GM23338 (cell line): ENCODE data around the gene TMEM39A. TPM values are rescaled to one million over a fixed set of nuclear protein-coding genes. Genes with fewer than 3 reads are reported as not detected.

Source experiments
- ATAC-seq: fragments of 200-7000 bp; cut with Tn5 transposase; 3 replicates; pipeline ENCODE4 v1.9.1; 2020
- DNase-seq: peaks from one replicate; pipeline ENCODE4 v3.0.0-alpha.2; 2015; ENCODE audit warnings: low spot score
- H2AFZ ChIP-seq: fragments of 200-600 bp; sonication (generic); 2 replicates; pipeline ENCODE4 v1.8.0; 2016; ENCODE audit warnings: antibody characterized with exemption, mild to moderate bottlenecking, moderate library complexity
- H3F3A ChIP-seq: fragments of 200-600 bp; sonication (generic); replicated peaks from 2 replicates; pipeline ENCODE4 v1.8.0; 2017; ENCODE audit warnings: antibody characterized with exemption, mixed run types, low read depth
- H3K27ac ChIP-seq: fragments of 200-600 bp; sonication (generic); 2 replicates; pipeline ENCODE4 v1.6.1; 2016; ENCODE audit warnings: low read depth
- H3K27me3 ChIP-seq: fragments of 200-600 bp; sonication (generic); 2 replicates; pipeline ENCODE4 v1.8.0; 2016; ENCODE audit warnings: mild to moderate bottlenecking, mixed run types, moderate library complexity; ENCODE audit not compliant: insufficient read depth
- H3K36me3 ChIP-seq: fragments of 200-600 bp; sonication (generic); 2 replicates; pipeline ENCODE4 v1.8.0; 2016; ENCODE audit warnings: mild to moderate bottlenecking; ENCODE audit not compliant: insufficient read depth
- H3K4me1 ChIP-seq: fragments of 200-600 bp; sonication (generic); 2 replicates; pipeline ENCODE4 v1.8.0; 2016; ENCODE audit warnings: mild to moderate bottlenecking, moderate library complexity; ENCODE audit not compliant: insufficient read depth
- H3K4me2 ChIP-seq: fragments of 200-600 bp; sonication (generic); 2 replicates; pipeline ENCODE4 v1.7.1; 2017; ENCODE audit warnings: mixed run types
- H3K4me3 ChIP-seq: fragments of 200-600 bp; sonication (generic); 2 replicates; pipeline ENCODE4 v1.6.1; 2016; ENCODE audit warnings: mixed run types
- H3K79me2 ChIP-seq: fragments of 200-600 bp; sonication (generic); replicated peaks from 2 replicates; pipeline ENCODE4 v1.8.0; 2017; ENCODE audit warnings: mild to moderate bottlenecking; ENCODE audit not compliant: insufficient read depth
- H3K9me2 ChIP-seq: fragments of 200-600 bp; sonication (generic); 2 replicates; pipeline ENCODE4 v1.8.0; 2017; ENCODE audit not compliant: insufficient read depth
- H4K20me1 ChIP-seq: fragments of 200-600 bp; sonication (generic); replicated peaks from 2 replicates; pipeline ENCODE4 v1.8.0; 2017; ENCODE audit warnings: mild to moderate bottlenecking; ENCODE audit not compliant: insufficient read depth
- H3K27ac Mint-ChIP-seq: 2 replicates; pipeline ENCODE4 v1.8.0; 2020; ENCODE audit warnings: inconsistent platforms, mild to moderate bottlenecking, moderate library complexity, mixed read lengths
- H3K27me3 Mint-ChIP-seq: 3 replicates; pipeline ENCODE4 v1.8.0; 2022; ENCODE audit warnings: low read depth, mild to moderate bottlenecking, moderate library complexity, mixed read lengths, inconsistent platforms; ENCODE audit not compliant: insufficient read depth, poor library complexity
- H3K36me3 Mint-ChIP-seq: 3 replicates; pipeline ENCODE4 v1.8.0; 2021; ENCODE audit warnings: low read depth, mild to moderate bottlenecking, inconsistent platforms, moderate library complexity, mixed read lengths
- H3K4me1 Mint-ChIP-seq: 3 replicates; pipeline ENCODE4 v1.8.0; 2020; ENCODE audit warnings: mild to moderate bottlenecking, inconsistent platforms, mixed read lengths
- H3K4me3 Mint-ChIP-seq: 3 replicates; pipeline ENCODE4 v1.8.0; 2021; ENCODE audit warnings: moderate library complexity, mild to moderate bottlenecking, inconsistent platforms, mixed read lengths
- H3K9me3 Mint-ChIP-seq: 3 replicates; pipeline ENCODE4 v1.8.0; 2020; ENCODE audit warnings: moderate library complexity, mild to moderate bottlenecking, inconsistent platforms, mixed read lengths
- CTCF ChIP-seq, 2 experiments: fragments of 200-600 bp in 1 of 2; sonication (generic) in 1 of 2; conservative IDR thresholded peaks; 2 replicates each; pipeline versions ENCODE4 v1.5.1 to v1.6.1; 2016 to 2017; ENCODE audit warnings: antibody characterized with exemption in 2 of 2, low read depth in 2 of 2, mild to moderate bottlenecking in 2 of 2, moderate library complexity in 1 of 2
- ETS1 ChIP-seq: IDR thresholded peaks from 2 replicates; pipeline ENCODE4 v1.6.1; 2016; ENCODE audit warnings: antibody characterized with exemption
- EZH2 ChIP-seq: fragments of 200-600 bp; sonication (generic); IDR thresholded peaks from one replicate; pipeline ENCODE4 v1.8.0; 2017; ENCODE audit warnings: antibody characterized with exemption, mild to moderate bottlenecking, low read depth; ENCODE audit not compliant: unreplicated experiment
- EZH2phosphoT487 ChIP-seq: fragments of 200-600 bp; sonication (generic); IDR thresholded peaks from one replicate; pipeline ENCODE4 v1.8.1; 2018; ENCODE audit warnings: antibody characterized with exemption; ENCODE audit not compliant: unreplicated experiment
- NANOG ChIP-seq: IDR thresholded peaks from 2 replicates; pipeline ENCODE4 v1.6.1; 2016; ENCODE audit warnings: antibody characterized with exemption, borderline replicate concordance
- ZNF462 ChIP-seq: fragments of 250-450 bp; sonication (Bioruptor Pico); IDR thresholded peaks from 2 replicates; pipeline ENCODE4 v1.5.0; 2020; ENCODE audit warnings: mild to moderate bottlenecking, moderate library complexity
- polyA plus RNA-seq: library from polyadenylated mRNA; unstranded; fragments of >200 nt; fragmentation: Nextera tagmentation; extraction: Ambion mirVana; gene quantifications from 2 replicates; pipeline ENCODE4 v1.2.1, GENCODE V29; 2016
- total RNA-seq: library from RNA; depleted of rRNA; stranded (reverse); fragments of >200 nt; shearing (Covaris generic); gene quantifications from 2 replicates; pipeline ENCODE4 v1.2.3, GENCODE V29; 2014

The TMEM39A gene
- total and polyA plus RNA-seq, 2 experiments from 2014 or later, result 12.9 to 51.6 TPM

- peaks cover 24% of the 10 kb centered on the region for H3K79me2 ChIP-seq
- H2AFZ ChIP-seq, result no peak overlapping the region
- DNase-seq, result no peak
- H3K4me2 ChIP-seq, result no peak overlapping the region
- Mint-ChIP-seq H3K4me3 (no peak overlapping the region), H3K4me1 (no peaks in the 10 kb centered on the region), H3K36me3 (peaks cover 69% of the 10 kb centered on the region), H3K9me3 (no peaks in the 10 kb centered on the region), H3K27ac (no peak overlapping the region), H3K27me3 (no peaks in the 10 kb centered on the region)
- H3K4me1 ChIP-seq, result no peaks in the 10 kb centered on the region
- H4K20me1 ChIP-seq, result peaks cover 18% of the 10 kb centered on the region
- ATAC-seq, result no peak
- H3K36me3 ChIP-seq, result peaks cover 48% of the 10 kb centered on the region
- no peak overlapping the region for H3K27ac ChIP-seq
- H3K9me2 ChIP-seq, result no peaks in the 10 kb centered on the region
- no peaks in the 10 kb centered on the region for H3K27me3 ChIP-seq
- no peak overlapping the region for H3K4me3 ChIP-seq
- H3F3A ChIP-seq, result no peaks in the 10 kb centered on the region
- TF ChIP-seq NANOG (no peak), CTCF (conservative IDR thresholded peaks at IDR 0.05; ENCODE audit: low read depth in 2 of 2) (no peak), ETS1 (no peak), EZH2phosphoT487 (no peak), ZNF462 (CRISPR knock-in tag) (no peak), EZH2 (no peak)
These were observed 6.9 kb downstream of the TMEM39A start for GRCh38 chr3:119456469-119456868.
